Endothelial cell (in vitro differentiated cells): ENCODE results near the gene ALKBH8. TPM values are rescaled to one million over a fixed set of nuclear protein-coding genes. Genes with fewer than 3 reads are reported as not detected.

ENCODE experiments used
- DNase-seq: peaks from one replicate; pipeline ENCODE4 v3.0.0; 2021; ENCODE audit warnings: low spot score
- H3K27ac Mint-ChIP-seq: one replicate; pipeline ENCODE4 v1.8.0; 2021; ENCODE audit warnings: mixed read lengths, inconsistent platforms; ENCODE audit not compliant: unreplicated experiment
- H3K27me3 Mint-ChIP-seq: one replicate; pipeline ENCODE4 v1.8.0; 2021; ENCODE audit warnings: mild to moderate bottlenecking, moderate library complexity, mixed read lengths, inconsistent platforms; ENCODE audit not compliant: unreplicated experiment
- H3K36me3 Mint-ChIP-seq: one replicate; pipeline ENCODE4 v1.8.0; 2021; ENCODE audit warnings: mild to moderate bottlenecking, low read depth, mixed read lengths, inconsistent platforms; ENCODE audit not compliant: unreplicated experiment
- H3K4me1 Mint-ChIP-seq: one replicate; pipeline ENCODE4 v1.8.0; 2021; ENCODE audit warnings: mild to moderate bottlenecking, mixed read lengths, inconsistent platforms; ENCODE audit not compliant: unreplicated experiment
- H3K4me3 Mint-ChIP-seq: one replicate; pipeline ENCODE4 v1.8.0; 2021; ENCODE audit warnings: mild to moderate bottlenecking, mixed read lengths, inconsistent platforms; ENCODE audit not compliant: unreplicated experiment
- H3K9me3 Mint-ChIP-seq: one replicate; pipeline ENCODE4 v1.8.0; 2021; ENCODE audit warnings: mixed read lengths, inconsistent platforms; ENCODE audit not compliant: unreplicated experiment
- CTCF ChIP-seq: fragments of 200-600 bp; sonication (generic); IDR thresholded peaks from one replicate; pipeline ENCODE4 v1.5.0; 2021; ENCODE audit warnings: antibody characterized with exemption; ENCODE audit not compliant: unreplicated experiment
- total RNA-seq: library from RNA; stranded (reverse); fragmentation: NEBNext Ultra II Directional; extraction: Animal tissue kit (Norgen Biotek cat#: 25700); gene quantifications from one replicate; pipeline ENCODE4 v1.2.1, GENCODE V29; 2021; ENCODE audit not compliant: unreplicated experiment

The ALKBH8 gene
- total RNA-seq, 1 donor from 2014 or later = 8.4 TPM

GRCh38 chr11:107593951-107594350, 28.4 kb upstream of the ALKBH8 start:
- DNase-seq = no peak

DNA sequence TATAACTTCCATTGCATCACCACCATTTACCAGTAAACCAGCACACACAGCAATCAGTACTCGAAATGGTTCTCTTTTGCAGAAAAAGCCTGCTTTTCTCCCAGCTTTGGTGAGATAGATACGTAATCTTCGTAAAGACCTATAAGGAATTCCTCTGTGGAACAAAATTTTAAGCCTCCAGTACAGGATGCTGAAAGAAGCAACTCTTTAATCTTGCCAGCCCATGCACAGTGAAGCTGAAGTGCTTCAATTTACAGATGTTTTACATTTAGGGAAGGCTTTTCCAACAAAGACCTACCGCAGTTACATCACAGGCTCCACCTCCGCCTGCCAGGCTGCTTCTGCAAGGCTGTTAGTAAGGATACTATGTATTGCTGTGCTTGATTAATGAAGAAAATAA, 27.3 kb upstream of the ALKBH8 start:
- no peak for TF ChIP-seq CTCF
- no peaks in the 10 kb centered on the region for H3K36me3 Mint-ChIP-seq
- H3K27ac Mint-ChIP-seq = no peak overlapping the region
- no peaks in the 10 kb centered on the region for H3K9me3 Mint-ChIP-seq
- no peak overlapping the region for H3K4me3 Mint-ChIP-seq
- no peak for DNase-seq
- peaks cover 17% of the 10 kb centered on the region for H3K27me3 Mint-ChIP-seq
- peaks cover 10% of the 10 kb centered on the region for H3K4me1 Mint-ChIP-seq

More at GRCh38 chr11:107593951-107594350, 28.4 kb upstream of the ALKBH8 start:
- no peak overlapping the region for H3K27ac Mint-ChIP-seq
- peaks cover 10% of the 10 kb centered on the region for H3K4me1 Mint-ChIP-seq
- no peaks in the 10 kb centered on the region for H3K9me3 Mint-ChIP-seq
- H3K27me3 Mint-ChIP-seq = peaks cover 16% of the 10 kb centered on the region
- H3K4me3 Mint-ChIP-seq = no peak overlapping the region
- no peaks in the 10 kb centered on the region for H3K36me3 Mint-ChIP-seq
- TF ChIP-seq CTCF = no peak

- Mint-ChIP-seq H3K27me3 (peaks cover 17% of the 10 kb centered on the region), H3K4me1 (peaks cover 10% of the 10 kb centered on the region), H3K36me3 (no peaks in the 10 kb centered on the region), H3K27ac (no peak overlapping the region), H3K9me3 (no peaks in the 10 kb centered on the region), H3K4me3 (peak overlapping the region; percentile 92)
- TF ChIP-seq CTCF = no peak
- no peak for DNase-seq
Observed at GRCh38 chr11:107592231-107592590, 26.7 kb upstream of the ALKBH8 start.

DNA sequence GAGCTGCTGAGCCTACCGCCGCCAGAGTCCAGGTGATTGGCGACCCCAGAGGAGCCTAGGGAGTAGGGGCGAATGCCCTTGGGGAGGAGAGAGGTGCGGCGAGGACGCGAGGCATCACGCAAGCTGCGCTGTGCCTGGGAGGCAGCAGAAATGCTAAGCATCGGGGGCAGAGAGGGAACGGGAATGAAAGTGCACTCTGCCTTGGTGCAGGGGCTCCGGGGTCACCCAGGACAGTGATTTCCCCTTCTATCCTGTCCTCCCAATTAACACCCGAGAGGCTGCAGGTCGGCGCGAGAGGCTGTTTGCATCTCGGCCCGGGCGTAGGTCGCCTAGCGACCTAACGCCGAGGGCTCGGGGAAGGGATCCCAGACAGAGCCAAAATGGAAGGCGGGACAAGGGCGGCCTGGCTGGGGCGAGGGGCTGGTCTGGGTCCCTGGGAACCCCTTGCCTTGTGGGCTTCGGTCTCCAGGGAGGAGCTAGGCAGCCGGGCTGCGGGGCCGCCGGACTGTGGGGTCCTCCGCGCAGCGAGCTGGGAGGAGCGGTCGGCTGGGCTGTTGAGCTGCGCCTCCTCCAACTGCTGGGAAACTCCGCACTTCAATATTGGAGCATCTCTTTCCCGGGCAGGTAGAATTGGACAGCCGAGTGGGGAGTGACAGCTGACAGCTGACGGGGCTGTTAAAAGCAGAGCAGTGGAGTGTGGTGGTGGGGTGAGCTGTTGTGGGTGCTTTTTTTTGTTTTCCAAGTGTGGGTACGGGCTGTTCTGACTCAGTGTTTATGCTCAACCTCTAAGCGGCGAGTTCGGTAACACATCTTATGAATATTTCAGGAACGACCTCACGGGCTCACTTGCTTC, 26.1 kb upstream of the ALKBH8 start:
- peak; percentile 24 for DNase-seq
- H3K27ac Mint-ChIP-seq = no peak overlapping the region
- peak overlapping the region; percentile 92 for H3K4me3 Mint-ChIP-seq
- no peaks in the 10 kb centered on the region for H3K9me3 Mint-ChIP-seq
- H3K27me3 Mint-ChIP-seq = peaks cover 17% of the 10 kb centered on the region
- no peak for TF ChIP-seq CTCF
- H3K4me1 Mint-ChIP-seq = peaks cover 10% of the 10 kb centered on the region
- H3K36me3 Mint-ChIP-seq = no peaks in the 10 kb centered on the region
